SW 1271 (cell line): ENCODE measurements around the gene GSC2.
A peak's percentile ranks its signal among the peaks of the same experiment; 100 is the strongest.

Source experiments
- DNase-seq, 2 experiments: peaks; one replicate each; lab custom pipeline; 2025; lab: John Stamatoyannopoulos, UW

The GSC2 gene

DNA sequence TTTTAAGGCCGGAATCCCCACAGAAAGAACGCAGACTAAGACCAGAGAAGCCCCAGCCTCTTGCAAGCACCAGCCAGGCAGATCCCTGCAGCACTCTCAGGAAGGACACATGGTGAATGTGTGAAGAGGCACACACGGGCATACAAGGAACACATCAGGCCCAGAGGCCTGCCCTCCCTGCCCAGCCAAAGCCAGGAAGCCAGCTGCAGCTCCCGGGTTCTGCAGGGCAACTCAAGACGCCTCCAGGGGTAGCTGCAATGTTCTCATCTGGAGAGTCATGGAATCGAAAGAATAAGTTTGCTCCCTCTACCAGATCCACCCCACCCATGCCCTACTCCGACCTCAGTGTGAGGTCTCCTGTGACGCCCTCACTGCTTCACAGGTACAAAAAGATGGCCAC, 30.1 kb downstream of the GSC2 start:
- no peak for DNase-seq

GRCh38 chr22:19118329-19118880, 31.7 kb downstream of the GSC2 start:
- DNase-seq, result no peak

DNA sequence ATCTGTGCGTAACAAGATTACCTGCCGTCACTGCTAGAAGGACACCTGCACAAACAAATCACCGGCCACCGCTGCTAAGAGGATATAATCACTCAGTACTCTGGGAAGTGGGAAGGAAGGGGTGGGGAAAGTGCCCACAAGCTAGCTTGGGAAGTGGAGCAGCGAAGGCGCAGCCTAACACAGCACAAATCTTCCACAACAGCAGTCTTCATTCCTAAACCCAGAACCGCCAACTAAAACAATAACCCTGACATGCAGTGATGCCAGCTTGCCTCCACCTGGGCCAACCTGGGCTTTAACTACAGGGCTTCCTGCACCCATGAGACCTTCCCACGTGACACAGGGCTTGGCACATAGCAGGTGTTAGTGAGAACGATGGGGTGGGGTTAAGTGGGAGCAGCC, 33.0 kb downstream of the GSC2 start:
- DNase-seq, result no peak

DNA sequence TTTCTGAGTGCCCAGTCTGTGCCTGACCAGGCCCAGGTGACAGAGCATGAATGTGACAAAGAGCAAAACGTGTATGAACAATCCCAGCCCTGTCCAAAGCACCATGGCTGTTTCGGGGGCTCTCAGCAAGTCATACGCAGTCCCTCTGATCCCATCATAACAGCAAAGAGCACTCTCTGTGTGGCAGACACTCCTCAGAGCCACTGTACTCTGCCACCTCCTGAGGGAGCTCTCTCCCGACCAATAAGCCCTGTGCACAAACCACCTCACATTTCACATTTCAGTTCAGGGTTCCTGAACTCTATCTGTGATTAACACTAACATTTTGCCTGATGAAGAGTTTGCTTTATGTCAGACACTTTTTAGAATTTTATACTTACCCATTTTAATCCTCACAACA, 34.5 kb downstream of the GSC2 start:
- DNase-seq, result no peak

DNA sequence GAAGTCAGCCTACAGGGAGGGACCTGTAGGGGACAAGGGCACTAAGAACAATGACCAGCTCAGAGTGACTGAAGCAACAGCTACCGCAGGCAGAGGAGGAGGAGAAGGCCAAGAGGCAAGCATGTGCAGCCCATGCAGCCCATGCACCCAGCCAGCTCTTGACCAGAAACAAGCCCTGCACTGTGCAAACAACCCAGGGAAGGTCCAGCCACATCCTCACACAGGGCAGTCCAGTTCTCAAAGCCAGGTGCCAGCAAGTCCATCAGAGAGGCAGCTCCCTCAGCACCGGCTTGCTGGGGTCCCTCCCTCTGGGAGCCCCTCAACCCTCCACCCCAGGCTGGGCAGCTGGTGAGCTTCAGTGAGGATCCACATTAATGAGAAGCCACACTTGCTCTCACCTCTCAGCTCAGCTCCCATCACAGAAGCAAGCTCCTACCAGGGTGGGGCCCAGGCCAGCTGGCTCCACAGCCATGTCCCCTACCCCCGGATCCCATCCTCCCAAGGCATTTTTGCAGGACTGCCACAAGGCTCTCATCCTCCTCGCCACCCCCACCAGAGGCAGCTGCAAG, 35.0 kb downstream of the GSC2 start:
- no peak for DNase-seq

DNA sequence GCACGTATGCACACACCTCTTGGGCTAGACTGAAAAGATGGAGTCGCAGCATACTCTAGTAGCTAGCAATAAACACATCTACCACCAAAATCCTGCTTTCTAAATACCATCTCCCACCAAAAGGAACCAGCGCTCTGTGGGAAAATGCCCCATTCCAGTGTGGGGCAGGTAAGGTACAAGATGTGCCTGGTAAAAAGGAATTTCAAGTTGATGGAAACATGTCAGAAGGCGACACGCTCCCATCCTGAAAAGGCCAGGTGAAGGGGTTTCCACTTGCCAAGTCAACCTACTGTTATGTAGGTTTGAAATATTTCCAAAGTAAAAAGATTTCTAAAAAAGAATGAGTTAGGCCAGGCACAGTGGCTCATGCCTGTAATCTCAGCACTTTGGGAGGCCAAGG, 36.7 kb downstream of the GSC2 start:
- no peak for DNase-seq

DNA sequence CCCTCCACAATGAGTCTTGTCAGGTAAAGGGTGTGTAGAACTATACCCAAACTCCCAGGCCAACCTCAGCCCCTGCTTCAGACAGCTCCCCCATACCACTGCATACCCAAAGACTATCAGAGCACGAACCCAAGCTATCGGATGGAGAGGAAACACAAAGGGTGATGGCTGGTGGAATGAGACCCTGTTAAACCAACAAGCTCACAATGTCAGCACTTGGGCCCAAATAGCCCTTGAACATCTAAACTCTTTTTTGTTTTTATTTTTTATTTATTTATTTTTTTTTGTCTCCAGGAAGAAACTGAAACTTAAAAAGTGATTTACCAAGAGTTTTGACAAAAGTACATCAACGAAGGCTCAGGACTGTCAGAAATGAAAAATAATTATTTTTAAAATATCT, 38.5 kb downstream of the GSC2 start:
- DNase-seq, result no peak

- DNase-seq, result no peak
Measured at GRCh38 chr22:19111140-19111539, 39.0 kb downstream of the GSC2 start.

GRCh38 chr22:19110646-19111045, 39.4 kb downstream of the GSC2 start:
- DNase-seq, result no peak

GRCh38 chr22:19110064-19110458, 40.0 kb downstream of the GSC2 start:
- DNase-seq, result no peak

DNA sequence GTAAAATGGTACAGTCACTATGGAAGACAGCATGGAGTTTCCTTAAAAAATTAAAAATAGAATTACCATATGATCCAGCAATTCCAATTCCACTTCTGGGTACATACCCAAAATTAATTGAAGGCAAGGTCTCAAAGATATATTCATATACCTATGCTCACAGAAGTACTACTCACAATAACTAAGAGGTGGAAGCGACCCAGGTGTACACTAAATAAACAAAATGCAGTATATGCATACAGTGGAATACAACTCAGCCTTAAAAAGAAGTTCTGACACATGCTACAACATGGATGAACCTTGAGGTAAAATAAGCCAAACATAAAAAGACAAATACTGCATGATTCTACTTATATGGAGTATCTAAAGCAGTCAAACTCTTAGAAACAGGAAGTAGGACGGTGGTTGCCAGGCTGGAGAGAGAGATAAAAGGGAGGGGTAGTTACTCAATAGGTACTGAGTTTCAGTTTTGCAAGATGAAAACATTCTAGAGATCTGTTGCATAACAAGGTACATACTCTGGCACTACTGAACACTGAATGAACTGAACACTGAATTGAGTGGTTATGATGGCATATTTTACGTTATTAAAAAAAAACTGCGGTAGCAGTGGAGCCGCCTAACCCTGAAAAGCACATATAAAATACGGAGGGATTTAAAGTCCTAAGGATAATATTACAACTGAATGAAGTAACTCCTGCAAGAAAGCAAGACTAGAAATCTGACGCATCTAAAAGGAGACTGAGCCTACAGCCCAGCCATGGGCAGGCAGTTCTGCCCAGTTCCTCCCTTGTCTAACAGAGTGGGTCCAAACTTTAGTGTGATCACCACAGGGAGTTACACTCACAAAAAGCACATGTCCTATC, 40.7 kb downstream of the GSC2 start:
- peak in 1 of 2 experiments; percentile 0 for DNase-seq

- no peak for DNase-seq
Measured at GRCh38 chr22:19108807-19109197, 41.3 kb downstream of the GSC2 start.

DNA sequence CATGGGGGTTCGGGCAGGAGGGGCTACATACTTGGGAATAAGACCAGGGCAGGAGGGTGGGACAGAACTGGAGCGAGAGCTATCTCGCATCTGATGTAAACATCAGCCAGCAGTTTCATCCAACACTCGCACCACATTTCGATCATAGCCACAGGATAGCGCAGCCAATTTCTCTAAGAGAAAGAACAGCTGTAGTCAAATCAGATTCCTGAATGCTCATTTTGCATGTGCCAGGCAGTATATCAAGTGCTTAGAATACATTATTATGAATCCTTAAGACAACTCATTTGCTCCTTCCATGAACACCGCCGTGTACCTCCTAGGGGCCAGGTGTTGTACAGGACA, 42.4 kb downstream of the GSC2 start:
- no peak for DNase-seq

DNA sequence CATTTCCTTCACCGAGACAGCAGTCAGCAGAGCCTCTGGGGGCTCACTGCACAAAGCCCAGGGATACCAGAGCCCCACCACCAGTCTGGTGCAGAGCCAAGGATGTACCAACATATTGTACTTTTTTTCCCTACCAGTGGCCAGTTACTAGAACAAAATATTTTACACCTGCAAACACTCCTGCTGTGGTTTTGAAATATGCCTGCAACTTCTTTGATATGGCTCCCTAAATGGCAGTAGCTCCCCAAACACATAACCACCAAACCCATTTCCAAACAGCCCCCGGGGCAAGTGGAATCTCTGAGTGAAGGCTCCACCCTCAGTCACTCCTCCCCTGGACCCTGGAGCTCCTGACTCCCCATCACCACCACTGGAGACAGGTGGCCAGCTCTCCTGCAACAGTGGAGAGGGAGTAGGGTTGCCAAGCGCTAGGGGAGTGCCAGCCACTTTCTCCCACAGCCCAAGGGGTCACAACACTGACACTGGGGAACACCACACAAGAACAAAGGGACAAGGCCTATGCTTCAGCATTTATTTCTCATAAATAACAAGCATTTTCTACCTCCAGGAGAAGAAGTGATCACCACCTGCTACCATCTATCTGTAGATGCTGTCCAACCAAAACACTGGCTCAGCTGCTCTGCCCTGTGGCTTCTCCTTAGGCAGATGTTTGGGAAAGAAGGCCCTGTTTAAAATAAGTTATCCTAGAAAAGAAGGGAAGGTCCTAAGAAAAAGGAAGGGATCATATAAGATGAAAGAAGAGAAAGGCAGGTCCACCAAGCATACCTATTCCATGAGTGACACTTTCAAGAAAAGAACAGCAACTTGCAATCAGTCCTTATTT, 43.0 kb downstream of the GSC2 start:
- no peak for DNase-seq

DNA sequence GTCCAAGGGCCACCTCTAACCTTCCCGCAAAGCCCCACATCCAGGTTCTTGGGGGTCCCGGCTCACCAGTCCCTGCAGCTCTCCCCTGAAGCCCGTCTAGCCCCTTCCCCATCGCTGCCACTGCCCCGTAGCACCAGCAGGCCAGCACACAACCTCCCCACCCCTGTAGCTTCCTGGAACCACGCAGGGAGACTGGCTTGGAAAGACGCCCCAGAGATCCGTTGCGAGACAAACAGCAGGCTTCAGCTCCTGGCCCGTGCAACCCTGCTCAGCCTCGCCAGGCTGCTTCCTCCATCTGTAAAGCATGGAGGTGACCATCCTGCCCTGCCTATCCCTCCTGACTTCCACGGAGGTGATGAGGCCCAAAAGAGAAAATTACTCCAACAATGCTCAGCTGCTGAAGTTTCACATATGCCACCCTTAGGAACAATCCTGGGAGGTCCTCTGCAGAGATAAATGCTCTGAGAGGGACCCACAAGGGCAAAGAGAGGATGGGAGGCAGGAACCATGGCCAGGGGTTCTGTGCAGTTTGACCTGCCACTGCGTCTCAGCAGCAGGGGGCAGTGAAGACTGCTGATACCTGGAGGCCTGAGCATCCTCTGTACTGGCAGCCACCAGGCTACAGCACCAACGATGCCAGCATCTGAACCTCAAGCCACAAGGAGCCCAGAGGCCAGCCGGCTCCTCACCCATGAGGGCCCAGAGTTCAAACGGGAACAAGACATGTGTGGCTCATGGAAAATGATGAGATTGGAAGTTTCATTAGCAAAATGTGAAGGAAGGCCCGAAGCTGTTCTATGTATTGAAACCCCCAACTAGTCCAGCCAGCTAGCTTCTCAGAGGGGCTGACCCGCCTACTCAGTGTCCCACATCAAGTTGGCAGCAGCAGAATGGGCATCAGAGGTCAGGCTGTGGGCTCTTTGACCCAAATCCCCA, 44.0 kb downstream of the GSC2 start:
- no peak for DNase-seq

DNA sequence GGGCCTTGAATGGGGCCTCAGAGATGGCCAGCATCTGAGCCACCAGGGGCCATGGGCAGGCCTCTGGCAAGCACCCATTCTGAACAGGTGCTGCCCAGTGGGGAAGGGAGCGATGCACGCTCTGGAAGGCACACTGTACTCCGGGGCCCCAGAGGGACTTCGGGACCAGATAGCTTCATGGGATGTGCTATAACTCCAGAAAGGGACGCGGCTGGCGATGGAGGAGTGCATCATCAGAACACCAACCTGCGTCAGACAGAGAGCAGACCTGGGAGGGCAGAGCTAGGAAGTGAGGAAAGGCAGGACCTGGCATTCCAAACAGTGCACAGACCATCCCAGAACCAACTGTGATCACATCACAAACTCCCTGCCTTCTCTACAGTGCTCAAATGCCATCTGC, 44.6 kb downstream of the GSC2 start:
- DNase-seq, result no peak

GRCh38 chr22:19103880-19104821, 45.9 kb downstream of the GSC2 start:
- no peak for DNase-seq

- no peak for DNase-seq
Measured at GRCh38 chr22:19098157-19098556, 51.9 kb downstream of the GSC2 start.

DNA sequence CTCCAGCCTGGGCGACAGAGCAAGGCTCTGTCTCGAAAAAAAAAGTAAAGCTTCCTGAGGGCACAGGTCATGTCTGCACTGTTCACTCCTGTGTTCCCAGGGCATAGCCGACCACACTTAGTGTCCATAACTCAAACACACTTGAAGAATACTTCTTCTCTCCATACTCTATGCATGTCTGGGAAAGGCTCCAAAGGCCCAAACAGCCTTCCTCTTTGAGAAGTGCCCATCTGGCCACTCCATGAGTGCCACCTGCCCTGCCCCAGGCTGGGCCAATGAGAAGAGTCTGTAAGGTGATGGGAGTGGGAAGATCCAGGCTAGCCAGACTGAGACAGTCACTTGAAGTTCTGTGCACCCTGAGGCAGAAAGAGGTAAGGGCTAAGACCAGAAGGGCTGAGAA, 52.6 kb downstream of the GSC2 start:
- no peak for DNase-seq
